Right hindlimb (tissue), 1 donor: ENCODE data around the gene WNT16.

Experiments
- DNase-seq: peaks from one replicate; pipeline ENCODE4 v3.0.0-alpha.2; 2018

Gene WNT16

DNA sequence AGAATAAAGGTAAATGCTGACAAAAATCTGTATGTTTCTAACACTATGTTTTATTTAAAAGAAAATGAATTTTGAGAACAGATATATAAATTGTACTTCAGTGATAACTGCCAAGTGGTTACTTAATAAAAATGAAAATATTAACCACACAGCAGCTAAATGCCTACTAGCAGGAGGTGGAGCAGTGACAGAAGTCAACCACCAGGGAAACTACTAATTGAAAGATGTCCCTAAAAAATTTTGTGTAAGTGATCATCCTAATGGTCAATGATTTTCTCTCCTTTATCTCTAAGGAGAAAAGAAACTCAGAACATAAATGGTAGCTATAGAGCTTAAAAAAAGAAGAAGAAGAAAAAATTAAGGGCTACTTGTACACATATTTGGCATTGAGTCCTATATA lies 22.9 kb downstream of the WNT16 start:
- DNase-seq, result no peak

DNA sequence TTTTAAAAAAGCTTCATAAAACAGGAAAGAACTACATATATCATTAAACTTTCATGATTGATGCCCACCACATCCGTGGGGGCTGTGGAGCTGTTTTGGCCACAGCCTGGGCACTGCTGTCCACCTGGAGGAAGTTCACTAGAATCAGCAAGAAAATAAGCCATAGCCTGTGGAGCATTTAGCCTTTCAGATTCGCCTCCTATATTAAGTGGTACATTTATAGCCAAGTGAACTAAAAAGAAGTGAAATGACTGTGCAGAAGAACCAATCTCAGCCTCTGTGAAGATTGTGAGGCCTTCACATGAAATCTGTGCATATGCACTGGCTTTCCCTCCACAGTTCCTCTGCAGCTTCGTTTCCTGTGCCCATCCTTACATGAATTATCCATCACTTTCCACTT lies 23.5 kb downstream of the WNT16 start:
- DNase-seq, result no peak

- DNase-seq, result no peak
These were observed 26.8 kb downstream of the WNT16 start for GRCh38 chr7:121355574-121355973.

GRCh38 chr7:121360564-121360963 lies 31.8 kb downstream of the WNT16 start:
- DNase-seq, result no peak

GRCh38 chr7:121366852-121367431 lies 38.1 kb downstream of the WNT16 start:
- no peak for DNase-seq

DNA sequence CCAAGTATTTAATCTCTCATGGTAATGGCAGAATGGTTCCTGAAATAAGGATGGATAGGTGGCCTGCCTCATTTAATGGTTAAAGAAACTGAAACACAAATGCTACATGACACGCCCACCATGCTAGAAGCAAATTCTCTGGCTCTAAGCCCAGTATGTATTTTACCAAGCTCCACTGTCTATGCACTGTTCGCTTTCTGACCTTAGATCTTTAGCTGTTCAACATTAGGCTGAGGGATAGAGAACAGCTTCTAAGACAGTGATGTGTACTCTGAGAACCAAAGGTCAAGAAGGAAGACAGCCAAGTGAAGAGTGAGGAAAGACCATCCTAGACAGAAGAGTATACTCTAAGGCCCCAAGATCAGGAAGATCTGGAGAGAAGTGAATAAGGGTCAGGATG lies 40.7 kb downstream of the WNT16 start:
- no peak for DNase-seq

DNA sequence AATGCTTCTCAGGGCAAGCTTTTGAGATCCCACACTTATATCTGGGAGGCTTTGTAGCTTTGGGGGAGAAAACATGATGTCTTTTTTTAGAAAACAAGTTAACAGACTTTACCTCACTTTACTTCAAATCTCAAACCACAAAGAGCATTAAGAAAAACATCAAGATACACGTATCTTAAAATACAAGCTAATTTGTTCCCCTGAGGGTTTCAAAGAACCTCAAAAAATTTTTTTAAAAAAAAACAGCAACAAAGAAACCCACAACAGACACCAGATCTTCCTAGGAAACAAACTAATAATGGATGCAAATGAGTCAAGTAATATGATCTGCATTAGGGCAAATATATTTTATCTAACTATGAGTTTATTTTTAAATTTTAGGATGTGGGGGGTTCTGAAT lies 42.6 kb downstream of the WNT16 start:
- DNase-seq, result no peak

DNA sequence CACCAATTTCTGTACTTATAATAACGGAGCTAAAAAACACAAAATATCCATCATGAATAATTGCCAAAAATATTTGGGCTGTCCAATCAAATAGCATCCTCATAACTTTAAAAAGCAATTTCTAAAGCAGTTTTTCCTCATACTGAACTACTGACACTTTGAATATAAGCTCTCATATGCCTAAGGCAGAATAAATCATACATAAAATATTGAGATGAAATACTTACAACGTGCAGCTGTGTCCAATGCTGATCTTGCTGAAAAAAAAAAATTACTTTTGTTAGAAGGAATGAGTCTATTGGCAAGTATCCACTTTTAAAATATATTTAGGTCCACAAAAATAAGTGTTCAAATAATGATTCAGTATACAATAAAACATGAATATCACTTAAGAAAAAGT lies 43.1 kb downstream of the WNT16 start:
- no peak for DNase-seq

DNA sequence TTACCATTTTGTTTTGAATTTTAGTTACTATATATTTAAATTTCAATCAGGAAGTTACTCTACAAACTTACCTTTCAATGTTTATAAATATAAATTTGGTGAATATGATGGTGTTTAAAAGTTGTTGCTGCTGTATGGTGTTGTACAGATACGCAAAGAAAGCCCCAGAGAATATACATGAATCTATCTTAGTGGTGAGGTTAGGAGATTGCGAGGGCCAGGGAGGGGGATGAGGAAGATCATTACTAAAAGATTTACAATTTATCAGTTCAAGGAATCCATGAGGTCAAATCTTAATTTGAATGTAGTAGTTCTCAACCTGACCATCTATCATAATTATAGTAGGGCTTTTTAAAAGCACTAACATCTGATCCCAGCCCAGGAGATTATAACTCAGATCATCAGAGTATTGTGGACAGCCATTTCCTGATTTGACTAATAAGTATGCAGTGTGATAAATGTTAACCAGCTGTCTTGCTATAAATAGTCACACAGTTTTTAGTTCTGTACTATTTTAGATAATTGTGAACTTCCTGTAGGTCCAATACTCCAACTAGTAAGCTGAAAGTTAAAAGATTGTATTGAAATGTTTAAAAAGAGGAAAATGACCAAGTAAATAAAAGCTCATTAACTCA lies 43.7 kb downstream of the WNT16 start:
- DNase-seq, result no peak

DNA sequence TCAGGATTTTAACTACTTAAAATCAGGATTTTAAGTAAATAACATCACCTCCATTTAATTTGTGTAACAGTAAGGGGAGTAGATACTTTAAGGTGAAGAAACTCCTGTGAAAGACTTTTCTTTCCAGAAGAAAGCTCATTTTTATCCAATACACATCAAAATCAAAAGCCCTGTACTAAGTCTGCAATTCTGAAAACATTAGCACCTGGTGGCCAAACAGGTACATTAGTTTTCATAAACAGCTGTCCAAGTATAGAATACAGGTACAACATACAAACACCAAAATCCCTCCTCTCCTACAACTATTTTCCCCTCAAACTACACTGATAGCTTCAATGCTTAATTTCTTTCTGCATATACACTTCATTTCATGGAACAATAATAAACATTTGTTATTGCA lies 44.4 kb downstream of the WNT16 start:
- no peak for DNase-seq

GRCh38 chr7:121376979-121377378 lies 48.2 kb downstream of the WNT16 start:
- DNase-seq, result no peak

GRCh38 chr7:121379930-121380329 lies 51.1 kb downstream of the WNT16 start:
- DNase-seq, result no peak

GRCh38 chr7:121382473-121382872 lies 53.7 kb downstream of the WNT16 start:
- DNase-seq, result no peak

DNA sequence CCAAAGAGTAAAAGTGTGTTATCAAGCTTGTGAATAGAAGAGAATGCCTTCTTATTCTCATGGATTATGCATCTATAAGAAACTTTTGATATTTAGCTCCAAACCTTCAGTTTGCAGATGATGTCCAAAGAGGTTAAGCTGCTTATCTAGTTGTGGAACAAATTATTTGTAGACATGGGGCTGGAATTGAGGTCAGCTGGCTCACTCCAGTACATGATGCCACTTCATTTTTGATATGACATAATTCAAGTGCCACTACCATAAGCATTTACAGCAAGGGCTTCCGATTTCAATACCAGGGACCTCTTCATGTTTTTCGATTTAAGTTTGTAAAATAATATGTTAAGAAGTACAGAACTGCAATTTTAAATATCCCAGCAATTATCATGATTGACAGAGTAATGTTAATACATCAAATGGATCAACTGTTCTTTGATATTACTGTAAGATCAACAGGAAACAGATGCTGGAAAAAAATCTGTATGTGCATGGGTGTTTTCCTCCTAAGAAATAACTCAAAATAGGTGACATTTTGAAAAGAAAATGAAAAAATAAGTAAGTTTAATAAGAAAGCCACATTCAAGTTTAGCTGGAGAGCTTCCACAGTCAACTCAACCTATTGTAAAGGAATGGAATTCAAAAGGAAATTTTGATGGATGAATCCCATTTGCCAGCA lies 54.6 kb downstream of the WNT16 start:
- DNase-seq, result no peak

GRCh38 chr7:121384265-121384664 lies 55.5 kb downstream of the WNT16 start:
- DNase-seq, result no peak

- no peak for DNase-seq
These were observed 56.4 kb downstream of the WNT16 start for GRCh38 chr7:121385056-121385799.

- no peak for DNase-seq
These were observed 57.0 kb downstream of the WNT16 start for GRCh38 chr7:121385800-121386179.

GRCh38 chr7:121388950-121389349 lies 60.1 kb downstream of the WNT16 start:
- DNase-seq, result no peak

DNA sequence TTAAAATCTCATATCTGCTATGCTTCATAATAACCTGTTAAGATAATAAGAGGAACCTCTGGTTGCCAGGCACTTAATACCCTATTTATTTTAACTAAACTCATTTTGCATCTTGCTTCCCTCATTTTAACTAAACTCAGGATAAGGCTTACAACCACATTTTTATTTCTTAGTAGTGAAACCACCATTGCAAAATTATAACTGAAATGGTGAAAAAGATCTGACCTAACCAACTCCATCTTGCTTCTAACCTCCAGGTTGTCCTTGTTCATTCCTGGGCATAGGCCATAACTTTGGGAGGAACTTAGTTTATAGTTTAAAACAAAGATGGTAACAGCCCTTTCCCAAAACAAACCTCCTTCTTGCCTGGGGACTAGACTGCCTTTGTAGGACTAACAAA lies 61.3 kb downstream of the WNT16 start:
- no peak for DNase-seq

GRCh38 chr7:121390617-121391016 lies 61.8 kb downstream of the WNT16 start:
- DNase-seq, result no peak
